GM21447 (cell line): ENCODE results near the gene ZC3H18.

Experiments
- ATAC-seq: cut with Tn5 transposase; IDR thresholded peaks from one replicate; pipeline ENCODE4 v1.9.1; 2021; ENCODE audit not compliant: unreplicated experiment

The ZC3H18 gene

DNA sequence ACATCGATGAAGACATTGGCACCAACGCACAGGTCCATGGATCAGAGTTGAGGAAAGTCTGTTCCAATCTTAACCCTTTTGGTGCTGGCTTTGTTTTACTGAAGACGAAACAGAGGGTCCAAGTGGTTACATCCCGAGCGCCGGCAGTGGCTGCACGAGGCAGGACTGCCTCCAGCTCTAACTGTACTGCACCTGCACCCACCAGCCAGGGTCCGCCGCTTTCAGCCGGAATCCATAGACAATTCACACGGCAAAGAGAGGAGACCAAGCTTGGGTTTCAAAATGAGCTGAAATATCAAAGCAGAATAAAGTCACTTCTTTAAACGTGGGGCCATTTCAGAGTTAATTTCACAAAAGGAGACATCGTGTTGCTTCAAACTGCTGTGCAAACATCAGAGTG is 21.2 kb upstream of the ZC3H18 start:
- ATAC-seq = no peak

DNA sequence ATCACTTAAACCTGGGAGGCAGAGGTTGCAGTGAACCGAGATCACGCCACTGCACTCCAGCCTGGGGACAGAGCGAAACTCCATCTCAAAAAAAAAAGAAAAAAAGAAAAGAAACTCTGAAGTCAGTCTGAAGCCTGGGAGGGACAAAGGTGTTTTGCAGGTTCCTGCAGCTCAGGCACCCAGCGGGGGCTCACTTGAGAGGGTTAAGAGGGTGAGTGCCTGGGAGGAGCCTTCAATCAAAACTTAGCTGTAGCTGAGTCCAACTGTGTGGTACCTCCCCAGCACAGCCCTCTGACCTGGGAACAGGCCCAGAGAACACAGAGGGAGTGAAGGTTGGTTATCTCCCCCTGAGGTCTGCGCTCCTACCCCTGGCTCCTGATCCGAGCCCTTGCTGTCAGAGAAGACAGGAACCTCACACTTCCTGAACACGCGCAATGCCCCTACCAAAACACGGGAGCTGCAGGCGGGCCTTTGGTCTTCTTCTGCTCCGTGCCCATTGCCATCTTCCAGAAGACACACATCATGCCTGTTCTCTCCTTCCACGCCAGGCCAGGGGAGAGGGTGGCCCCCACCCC is 20.4 kb upstream of the ZC3H18 start:
- no peak for ATAC-seq

DNA sequence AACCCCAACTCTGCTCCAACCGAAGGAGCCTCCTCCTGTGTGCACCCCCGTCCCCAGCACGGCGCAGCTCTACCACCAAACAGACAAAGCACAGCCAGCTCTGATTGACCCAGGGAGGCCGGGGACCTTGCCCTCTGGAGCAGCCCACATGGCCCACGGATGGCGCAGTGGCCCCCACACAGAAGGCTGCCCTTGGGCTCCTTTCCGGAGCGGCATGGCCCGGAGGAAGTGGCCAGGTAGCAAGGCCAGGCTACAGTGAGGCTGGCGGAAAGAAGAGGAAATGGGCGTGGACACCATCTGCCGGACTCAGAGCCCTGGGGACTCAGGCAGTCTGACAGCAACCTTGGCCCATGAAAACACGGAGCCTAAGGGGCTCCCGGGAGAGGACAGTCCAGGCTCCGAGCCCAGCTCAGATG is 19.9 kb upstream of the ZC3H18 start:
- no peak for ATAC-seq

DNA sequence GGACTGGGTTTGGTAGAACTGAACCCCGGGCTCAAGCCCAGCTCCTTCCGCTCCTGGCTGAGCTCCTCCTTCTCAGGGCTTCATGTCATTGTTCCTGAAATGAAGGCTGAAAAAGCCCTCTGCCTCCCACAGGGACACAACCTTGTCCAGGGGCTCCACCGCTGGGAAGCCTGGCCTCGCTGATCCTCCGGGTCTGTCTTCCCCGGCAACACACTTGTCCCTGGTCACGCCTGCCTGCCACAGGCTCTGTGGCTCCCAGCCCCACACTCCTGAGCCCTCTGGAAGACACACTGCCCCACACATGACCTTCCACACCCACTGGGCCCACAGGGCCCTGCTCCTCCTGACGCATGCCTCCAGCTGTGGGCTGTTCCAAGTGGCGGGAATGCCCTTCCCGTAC is 18.0 kb upstream of the ZC3H18 start:
- no peak for ATAC-seq

DNA sequence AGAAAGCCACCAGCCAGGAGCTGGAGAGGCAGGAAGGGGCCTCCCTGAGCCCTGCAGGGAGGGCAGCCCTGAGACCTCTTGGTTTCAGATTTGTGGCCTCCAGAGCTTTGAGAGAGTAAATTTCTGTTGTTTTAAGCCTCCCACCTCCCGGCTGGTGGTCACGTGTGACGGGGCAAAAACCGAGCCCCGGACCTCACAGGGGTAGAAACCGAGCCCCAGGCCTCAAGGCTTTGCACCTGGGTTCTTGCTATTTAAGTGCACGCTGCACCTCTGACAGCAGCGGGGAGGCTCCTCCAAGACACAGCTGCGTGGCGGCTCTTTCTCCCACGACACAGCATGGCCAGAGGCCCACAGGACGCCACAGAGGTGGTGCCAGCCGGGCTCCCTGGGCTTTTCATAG is 17.4 kb upstream of the ZC3H18 start:
- peak; percentile 58 for ATAC-seq

DNA sequence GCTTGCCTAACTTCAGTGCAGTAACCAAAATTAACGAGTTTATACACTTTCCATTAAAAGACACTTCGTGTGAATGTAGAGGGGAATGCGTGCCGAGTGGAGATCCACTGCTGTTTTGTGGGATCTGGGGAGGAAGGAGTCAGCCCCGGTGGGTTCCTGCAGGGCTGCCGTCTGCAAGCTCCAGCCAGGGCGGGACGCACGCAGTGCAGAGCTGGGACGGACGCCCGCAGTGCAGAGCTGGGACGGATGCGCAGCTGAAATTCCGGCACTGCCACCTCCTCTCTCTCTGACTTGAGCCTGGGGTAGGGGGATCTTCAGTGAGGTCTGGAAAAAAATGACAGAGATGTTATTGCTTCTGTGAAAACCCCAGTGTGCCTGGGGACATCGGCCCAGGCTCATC is 16.5 kb upstream of the ZC3H18 start:
- ATAC-seq = no peak

DNA sequence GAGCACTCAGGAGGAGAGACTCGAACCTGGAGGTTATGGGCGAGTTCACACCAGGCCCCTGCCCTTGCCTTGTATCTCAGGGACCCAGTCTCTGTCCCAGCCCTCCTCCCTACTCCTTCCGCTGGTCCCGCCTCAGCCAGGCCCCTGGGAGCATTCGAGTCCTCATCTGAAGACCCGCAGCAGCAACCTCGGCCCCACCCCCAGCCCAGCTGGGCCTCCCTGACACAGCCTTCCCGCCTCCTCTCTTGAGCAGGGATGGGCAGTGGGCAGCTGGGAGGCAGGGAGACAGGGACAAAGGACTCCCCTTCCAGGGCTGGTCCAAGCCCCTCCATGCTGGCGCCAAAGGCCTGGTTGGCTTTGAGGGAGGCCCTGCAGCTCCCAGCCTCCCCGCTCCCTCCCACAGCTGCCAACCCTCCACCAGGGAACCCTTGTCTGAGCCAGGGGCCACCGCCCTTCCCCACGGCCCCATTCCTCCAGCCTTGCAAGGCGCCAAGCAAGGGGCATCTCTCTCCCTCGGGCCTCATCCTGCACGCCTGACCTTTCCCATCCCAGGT is 15.4 kb upstream of the ZC3H18 start:
- ATAC-seq = no peak

DNA sequence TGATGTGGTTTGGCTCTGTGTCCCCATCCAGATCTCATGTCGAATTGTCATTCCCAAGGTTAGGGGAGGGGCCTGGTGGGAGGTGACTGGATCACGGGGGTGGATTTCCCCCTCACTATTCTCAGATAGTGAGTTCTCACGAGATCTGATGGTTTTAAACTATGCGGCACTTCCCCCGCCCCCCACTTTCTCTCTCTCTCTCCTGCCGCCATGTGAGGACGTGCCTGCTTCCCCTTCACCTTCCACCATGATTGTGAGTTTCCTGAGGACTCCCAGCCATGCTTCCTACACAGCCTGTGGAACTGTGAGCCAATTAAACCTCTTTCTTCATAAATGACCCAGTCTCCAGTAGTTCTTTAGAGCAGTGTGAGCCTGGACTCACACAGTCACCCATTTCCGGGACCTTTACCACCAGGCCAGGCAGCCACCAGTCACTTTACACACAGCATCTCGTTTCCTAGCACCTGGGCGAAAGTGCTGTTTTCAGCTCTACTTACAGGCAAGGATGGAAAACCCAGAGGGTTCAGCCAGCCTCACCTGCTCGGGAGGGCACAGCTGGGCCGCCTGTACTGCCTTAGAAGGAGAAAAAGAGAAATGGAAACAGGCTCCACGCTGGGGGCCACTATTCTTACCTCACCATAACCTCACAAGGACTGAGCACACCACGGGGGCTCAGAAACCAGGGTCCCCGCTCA is 13.8 kb upstream of the ZC3H18 start:
- no peak for ATAC-seq

DNA sequence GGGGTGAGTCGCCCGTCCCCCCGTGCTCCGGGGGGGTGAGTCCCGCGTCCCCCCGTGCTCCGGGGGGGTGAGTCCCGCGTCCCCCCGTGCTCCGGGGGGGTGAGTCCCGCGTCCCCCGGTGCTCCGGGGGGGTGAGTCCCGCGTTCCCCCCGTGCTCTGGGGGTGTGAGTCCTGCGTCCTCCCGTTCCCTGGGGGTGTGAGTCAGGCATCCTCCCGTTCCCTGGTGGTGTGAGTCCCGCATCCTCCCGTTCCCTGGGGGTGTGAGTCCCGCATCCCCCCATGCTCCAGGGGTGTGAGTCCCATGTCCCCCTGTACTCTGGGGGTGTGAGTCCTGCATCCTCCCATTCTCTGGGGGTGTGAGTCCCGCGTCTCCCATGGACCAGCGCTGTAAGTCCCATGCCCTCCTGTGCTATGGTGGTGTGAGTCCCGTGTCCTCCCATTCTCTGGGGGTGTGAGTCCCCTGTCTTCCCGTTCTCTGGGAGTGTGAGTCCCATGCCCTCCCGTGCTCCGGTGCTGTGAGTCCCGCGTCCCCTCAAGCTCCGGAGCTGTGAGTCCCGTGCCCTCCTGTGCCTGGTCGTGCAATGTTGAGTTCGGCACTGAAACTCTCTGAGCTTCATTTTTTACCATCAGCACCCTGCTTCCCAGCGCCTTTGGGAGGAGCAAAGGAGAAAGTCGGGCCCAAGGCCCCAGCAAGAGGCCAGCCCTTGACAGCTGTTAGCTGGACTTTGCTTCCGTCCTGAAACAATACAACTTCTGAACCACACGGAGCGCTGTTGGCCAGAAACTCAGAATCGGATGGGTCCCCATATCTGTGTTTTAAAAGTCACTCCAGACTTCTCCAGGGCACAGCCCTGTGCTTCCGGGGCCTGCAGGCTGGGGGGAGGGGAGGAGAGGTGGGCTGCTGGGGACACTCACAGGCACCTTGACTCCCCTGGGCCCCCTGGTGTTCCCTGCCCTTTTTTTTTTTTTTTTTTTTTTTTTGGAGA is 11.5 kb upstream of the ZC3H18 start:
- ATAC-seq = no peak

DNA sequence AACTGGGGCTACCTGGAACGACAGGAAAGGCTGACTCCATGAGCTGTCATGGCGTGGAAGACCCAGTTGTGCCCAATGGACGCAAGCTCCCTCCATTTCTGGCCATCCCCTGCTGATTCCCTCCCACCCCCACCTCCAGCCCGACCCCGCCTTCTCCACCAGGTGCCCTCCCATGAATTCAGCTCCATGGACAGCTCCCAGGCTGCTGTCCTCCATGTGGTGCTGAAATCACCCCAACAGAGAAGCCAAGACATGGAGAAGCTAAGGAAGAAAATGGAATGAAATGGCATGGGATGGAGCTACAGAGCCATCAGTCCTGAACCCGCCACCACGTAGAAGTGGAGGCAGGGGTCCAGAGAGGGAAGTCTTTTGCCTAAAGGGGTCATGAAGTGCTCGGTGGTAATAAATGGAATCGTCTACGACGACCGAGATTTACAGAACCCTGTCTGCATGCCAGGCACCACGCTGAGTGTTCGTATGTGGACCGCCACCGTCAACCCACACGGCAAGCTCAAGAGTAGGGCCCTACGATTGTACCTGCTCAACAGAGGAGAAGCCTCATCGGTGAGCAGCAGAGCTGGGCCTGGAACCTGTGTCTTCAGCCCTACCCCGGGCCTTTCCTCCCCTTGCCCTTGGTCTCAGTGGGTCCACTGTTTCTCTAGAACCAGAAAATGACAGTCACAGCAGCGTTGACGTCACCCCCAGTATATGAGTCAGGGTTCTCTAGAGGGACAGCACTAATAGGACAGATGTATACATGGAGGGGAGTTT is 9.3 kb upstream of the ZC3H18 start:
- ATAC-seq = no peak

DNA sequence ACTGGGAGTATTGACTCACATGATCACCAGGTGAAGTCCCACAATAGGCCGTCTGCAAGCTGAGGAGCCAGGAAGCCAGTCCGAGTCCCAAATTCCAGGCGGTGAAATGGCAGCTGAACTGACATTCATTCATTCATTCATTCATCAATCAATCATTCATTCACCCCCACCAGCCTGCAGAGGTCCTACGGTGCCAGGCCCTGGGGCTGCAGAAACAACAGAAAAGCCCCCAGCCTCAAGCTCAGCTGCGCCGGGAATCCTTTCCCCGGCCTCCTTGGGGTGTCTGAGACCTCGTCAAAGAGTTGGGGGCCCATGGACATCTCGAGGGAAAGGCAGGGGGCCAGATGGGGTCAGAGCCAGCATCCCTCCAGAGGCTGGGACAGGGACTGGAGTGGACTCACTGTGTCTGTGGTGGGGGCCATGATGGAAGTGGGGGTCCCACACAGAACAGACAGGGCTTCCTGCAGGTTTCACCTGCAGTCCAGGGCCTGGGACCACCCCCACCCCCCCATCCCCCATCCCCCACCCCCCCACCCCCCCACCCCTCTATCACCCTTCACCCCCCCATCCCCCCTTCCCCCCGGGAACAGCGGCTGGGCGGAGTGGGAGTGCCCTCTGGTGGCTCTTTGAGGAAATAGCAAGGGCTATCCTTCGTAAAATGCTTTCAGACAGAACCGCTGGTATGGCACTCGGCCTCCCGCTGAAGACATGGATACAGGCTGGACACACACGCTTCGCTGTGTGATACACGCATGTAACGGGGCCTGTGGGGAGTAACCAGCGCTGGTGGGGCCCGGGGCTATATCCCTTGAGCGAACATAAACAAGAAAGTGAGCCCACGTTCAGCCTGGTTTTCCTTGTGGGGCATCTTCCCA is 8.5 kb upstream of the ZC3H18 start:
- ATAC-seq = no peak

DNA sequence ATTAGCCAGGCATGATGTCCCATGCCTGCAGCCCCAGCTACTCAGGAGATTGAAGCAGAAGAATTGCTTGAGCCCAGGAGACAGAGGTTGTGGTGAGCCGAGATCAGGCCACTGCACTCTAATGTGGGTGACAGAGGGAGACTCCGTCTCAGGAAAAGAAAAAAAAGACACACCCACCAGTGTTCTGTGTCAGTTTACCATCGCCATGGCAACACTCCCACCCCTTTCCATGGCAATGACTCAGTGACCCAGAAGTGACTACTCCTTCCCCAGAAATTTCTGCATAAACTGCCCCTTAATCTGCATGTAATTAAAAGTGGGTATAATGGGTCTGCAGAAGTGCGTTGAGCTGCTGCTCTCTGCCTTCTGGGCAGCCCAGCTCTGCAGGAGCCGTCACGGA is 4.0 kb upstream of the ZC3H18 start:
- no peak for ATAC-seq

DNA sequence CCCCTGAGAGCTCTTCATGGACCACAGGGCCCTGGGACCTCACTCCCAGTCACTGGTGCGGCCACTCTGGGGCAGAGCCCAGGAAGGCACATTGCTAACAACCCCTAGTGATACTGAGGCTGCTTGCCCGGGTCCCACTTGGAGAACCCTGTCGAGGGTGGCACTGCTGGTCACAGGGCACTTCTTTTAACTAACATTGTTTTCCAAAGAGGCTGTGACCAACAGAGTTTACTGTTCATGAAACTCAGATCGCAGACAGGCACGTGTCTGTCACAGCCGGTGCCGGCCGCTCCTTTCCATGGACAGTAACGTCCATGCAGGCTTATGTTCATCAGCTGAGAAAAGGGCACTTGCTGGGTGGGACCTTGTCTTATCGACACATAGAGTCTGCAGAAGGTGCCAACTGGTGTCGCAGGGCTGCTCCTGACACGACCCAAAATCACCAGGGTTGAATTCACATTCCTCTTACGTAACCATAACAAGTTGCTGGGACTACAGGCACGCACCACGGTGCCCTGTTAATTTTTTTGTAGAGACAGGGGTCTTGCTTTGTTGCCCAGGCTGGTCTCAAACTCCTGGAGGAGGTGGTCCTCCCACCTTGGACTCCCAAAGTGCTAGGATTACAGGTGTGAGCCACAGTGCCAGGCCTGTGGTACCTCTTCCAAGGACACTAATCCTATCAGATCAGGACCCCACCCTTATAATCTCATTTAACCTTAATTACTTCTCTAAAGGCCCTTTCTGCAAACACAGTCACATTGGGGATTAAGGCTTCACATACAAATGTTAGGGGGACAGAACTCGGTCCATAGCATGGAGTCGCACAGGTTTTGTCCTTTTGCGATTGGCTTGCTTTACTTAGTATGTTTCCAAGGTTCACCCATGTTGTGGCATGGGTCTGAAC is 1.2 kb upstream of the ZC3H18 start:
- ATAC-seq = no peak

DNA sequence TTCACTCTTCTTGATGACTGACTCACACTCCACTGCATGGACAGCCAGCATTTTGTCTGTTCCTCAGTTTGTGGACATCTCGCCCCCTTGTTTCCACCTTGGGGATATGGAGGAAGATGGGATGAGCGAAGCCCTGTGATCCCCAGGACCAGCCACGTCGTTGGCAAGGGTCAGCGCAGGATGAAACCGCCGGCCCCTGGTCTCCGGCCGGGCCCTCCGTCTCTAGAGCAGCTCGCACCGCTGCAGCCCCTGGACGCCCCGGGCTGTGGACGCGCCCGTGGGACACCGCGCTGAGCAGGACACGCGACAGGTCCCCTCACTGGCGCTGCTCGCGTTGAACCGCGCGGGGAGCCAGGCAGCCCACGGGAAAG is 604 bp upstream of the ZC3H18 start:
- peak; percentile 16 for ATAC-seq

DNA sequence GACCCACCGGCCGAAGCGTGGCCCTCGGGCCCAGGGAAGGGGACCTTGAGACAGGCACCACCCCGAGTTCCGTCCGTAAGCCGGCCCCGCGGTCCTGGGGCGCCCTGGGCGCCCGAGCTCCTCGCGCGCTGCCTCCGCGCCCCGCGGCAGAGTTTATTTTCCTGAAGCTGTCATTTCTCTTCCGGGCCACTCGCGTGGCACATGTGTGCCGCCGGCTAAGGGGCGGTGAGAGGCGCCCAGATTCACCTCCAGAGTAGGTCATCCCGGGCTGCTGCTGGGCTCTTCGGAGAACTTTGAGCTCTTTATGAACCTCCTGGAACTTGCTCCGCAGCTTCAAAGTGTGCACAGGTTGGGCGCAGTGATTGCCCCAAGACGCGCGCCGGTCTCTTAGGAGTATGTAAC is 489 bp downstream of the ZC3H18 start:
- peak; percentile 18 for ATAC-seq

DNA sequence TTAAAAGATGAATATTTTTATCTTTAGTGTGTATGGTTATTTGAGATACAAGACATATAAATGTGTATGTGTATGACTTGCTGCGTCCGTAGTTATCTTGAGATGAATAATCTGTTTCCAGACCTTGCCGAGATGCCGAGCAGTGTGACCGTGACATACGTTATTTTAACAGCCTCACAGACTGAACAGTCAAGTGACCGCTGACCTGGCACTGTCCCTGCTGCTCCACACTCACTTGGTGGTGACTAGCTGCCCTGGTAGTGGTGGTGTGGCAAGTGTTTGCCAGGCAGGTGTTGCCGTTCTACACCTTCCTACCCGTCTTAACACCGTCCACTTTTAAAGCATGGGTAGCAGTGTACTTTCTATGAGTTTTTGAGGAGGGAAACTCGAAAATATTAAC is 5.0 kb downstream of the ZC3H18 start:
- no peak for ATAC-seq

DNA sequence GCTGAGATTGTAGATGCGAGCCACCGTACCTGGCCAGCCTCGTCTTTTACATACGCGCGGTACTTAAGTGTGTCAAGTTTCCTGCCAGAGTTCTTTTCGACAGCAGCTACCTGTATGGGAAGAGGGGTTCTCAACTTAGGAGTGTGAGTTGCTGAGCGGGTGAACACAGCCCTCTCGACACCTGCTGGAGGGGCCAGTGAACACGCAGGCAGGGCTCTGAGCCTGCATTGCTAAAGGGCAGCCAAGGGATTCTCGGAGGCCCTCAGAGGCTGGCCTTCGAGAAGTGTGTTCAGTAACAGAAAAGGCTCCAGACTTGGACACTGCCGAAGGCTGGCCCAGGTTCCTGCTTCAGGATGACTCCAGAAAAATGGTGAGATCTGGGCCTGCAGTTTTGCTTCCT is 6.1 kb downstream of the ZC3H18 start:
- no peak for ATAC-seq

DNA sequence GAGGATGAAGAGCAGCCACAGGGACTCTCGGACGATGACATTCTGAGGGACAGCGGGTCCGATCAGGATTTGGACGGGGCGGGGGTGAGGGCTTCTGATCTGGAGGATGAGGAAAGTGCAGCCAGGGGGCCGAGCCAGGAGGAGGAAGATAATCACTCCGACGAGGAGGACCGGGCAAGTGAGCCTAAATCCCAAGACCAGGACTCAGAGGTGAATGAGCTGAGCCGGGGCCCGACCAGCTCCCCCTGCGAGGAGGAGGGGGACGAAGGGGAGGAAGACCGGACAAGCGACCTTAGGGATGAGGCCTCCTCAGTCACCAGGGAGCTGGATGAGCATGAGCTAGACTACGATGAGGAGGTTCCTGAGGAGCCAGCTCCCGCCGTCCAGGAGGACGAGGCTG is 7.0 kb downstream of the ZC3H18 start:
- ATAC-seq = no peak
